Measurements from ENCODE around the gene PSMG2. TPM values are rescaled to one million over a fixed set of nuclear protein-coding genes. Genes with fewer than 3 reads are reported as not detected.

The PSMG2 gene
- total RNA-seq, 4 donors from 2014 or later: 65.7 to 86.1 (median 69.7) TPM

DNA sequence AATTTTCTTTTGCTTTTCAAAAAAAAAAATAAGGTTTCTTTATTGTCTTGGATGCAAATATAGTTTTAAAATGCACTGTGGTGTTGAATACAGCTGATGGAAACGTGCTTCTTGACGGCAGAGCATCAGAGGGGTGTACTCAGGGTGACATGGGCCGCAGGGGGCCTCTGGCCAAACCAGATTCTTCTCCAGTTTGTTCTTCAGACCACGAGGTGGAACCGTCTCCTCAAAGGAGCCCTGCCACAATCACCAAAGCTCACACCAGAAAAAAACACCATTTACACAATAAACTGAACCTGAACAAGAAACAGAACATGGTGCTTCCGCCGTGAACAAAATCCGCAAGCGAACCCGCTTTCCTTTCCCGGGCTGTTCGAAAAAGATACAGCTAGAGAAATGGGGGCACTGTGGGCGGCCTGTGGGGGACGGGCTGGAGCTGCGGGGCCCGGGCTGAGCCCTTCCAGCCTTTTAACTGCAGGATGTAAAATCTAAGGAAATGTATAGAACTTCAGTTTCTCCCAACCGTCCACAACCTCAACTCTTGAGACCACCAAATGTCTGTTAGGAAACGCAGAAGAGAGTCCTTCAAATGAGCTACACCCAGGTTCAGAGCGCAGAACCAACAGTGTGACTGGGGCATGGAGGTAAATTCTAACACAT, 34.5 kb downstream of the PSMG2 start:
- H3K27me3 ChIP-seq: no peaks in the 10 kb centered on the region
- no peak for TF ChIP-seq POLR2A (IDR thresholded peaks at IDR 0.05)
- TF ChIP-seq, protein P1, sequence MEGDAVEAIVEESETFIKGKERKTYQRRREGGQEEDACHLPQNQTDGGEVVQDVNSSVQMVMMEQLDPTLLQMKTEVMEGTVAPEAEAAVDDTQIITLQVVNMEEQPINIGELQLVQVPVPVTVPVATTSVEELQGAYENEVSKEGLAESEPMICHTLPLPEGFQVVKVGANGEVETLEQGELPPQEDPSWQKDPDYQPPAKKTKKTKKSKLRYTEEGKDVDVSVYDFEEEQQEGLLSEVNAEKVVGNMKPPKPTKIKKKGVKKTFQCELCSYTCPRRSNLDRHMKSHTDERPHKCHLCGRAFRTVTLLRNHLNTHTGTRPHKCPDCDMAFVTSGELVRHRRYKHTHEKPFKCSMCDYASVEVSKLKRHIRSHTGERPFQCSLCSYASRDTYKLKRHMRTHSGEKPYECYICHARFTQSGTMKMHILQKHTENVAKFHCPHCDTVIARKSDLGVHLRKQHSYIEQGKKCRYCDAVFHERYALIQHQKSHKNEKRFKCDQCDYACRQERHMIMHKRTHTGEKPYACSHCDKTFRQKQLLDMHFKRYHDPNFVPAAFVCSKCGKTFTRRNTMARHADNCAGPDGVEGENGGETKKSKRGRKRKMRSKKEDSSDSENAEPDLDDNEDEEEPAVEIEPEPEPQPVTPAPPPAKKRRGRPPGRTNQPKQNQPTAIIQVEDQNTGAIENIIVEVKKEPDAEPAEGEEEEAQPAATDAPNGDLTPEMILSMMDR (IDR thresholded peaks at IDR 0.05): no peak
- no peaks in the 10 kb centered on the region for H3K9me3 ChIP-seq
- 86% methylated on average over 19 of the region's 19 CpGs for WGBS, 2 donors
- H3K4me1 ChIP-seq: no peaks in the 10 kb centered on the region
- H3K36me3 ChIP-seq: no peaks in the 10 kb centered on the region
- no peak for DNase-seq
- intact Hi-C loops (cut with DNase I): no loop called here
- H3K27ac ChIP-seq: no peak overlapping the region
- H3K4me3 ChIP-seq (replicated peaks in 1 of 3): no peak overlapping the region

DNA sequence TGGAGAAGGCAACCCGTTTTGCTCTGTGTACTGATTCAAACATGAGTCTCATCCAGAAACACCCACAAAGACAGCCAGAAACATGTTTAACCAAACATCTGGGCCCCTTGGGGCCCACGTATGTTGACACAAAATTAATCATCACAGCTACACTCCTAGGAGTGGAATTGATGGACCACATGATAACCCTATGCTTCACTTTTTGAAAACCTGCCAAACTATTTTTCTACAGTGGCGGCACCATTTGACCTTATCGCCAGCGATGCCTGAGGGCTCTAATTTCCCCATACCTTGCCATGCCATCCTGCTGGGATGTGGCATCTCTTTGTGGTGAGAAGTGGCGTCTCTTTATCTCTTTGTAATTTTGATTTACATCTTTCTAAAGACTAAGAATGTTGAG, 38.5 kb downstream of the PSMG2 start:
- intact Hi-C loops (cut with DNase I): no loop called here
- no peaks in the 10 kb centered on the region for H3K4me1 ChIP-seq
- WGBS, 2 donors: 84 to 85% methylated on average over 6 of the region's 6 CpGs
- H3K9me3 ChIP-seq: no peaks in the 10 kb centered on the region
- no peak overlapping the region for H3K4me3 ChIP-seq (replicated peaks in 1 of 3)
- H3K27ac ChIP-seq: no peak overlapping the region
- no peaks in the 10 kb centered on the region for H3K27me3 ChIP-seq
- no peaks in the 10 kb centered on the region for H3K36me3 ChIP-seq
- no peak for DNase-seq
- TF ChIP-seq, protein P1 (IDR thresholded peaks at IDR 0.05): no peak
- no peak for TF ChIP-seq POLR2A (IDR thresholded peaks at IDR 0.05)

DNA sequence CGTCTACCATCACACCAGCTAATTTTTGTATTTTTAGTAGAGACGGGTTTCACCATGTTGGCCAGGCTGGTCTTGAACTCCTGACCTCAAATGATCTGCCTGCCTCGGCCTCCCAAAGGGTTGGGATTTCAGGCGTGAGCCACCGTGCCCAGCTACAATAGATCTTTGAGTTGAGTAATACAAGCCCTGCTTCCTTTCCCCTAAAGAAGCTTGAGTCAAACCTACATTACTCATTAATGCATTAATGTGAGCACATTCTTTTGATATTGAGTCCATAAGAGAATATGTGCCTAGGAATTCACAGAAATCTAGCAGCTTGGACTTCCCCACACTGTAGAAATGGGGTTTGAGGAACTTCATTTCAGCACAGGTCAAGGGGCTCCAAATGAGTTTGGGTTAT, 39.6 kb downstream of the PSMG2 start:
- WGBS, 2 donors: 82 to 86% methylated on average over 5 of the region's 5 CpGs
- H3K27ac ChIP-seq: no peak overlapping the region
- intact Hi-C loops (cut with DNase I): no loop called here
- no peak overlapping the region for H3K4me3 ChIP-seq (replicated peaks in 1 of 3)
- no peaks in the 10 kb centered on the region for H3K36me3 ChIP-seq
- H3K4me1 ChIP-seq: no peaks in the 10 kb centered on the region
- TF ChIP-seq POLR2A (IDR thresholded peaks at IDR 0.05): no peak
- H3K9me3 ChIP-seq: no peaks in the 10 kb centered on the region
- DNase-seq: no peak
- H3K27me3 ChIP-seq: no peaks in the 10 kb centered on the region

DNA sequence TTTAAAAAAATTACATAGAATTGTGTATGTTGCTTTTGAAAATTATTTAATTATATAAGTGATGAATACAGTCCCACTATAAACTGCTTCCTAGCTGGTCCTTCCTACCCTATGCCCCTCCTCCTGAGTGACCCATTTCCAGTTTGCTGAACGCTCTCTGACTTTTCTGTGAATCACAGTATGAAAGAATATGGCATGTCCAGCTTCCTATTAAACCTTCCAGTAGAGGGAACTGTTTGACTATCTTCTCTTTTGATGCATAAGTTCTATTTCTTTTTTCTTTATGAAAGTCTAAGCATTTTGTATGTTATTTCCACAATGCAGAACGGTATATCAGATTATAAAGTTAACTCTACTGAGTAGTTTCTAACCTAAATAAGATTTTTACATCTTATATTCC, 41.3 kb downstream of the PSMG2 start:
- intact Hi-C loops (cut with DNase I): no loop called here
- Histone ChIP-seq H3K27ac (no peak overlapping the region), H3K4me3 (replicated peaks in 1 of 3) (no peak overlapping the region), H3K4me1 (no peaks in the 10 kb centered on the region), H3K36me3 (no peaks in the 10 kb centered on the region), H3K27me3 (no peaks in the 10 kb centered on the region), H3K9me3 (no peaks in the 10 kb centered on the region)
- no peak for DNase-seq
- TF ChIP-seq POLR2A (IDR thresholded peaks at IDR 0.05): no peak
- TF ChIP-seq, protein P1 (IDR thresholded peaks at IDR 0.05): peak in 4 of 6 experiments; percentile 19 to 57 (median 43)
- WGBS, 2 donors: 0 to 22% methylated on average over 2 of the region's 2 CpGs

DNA sequence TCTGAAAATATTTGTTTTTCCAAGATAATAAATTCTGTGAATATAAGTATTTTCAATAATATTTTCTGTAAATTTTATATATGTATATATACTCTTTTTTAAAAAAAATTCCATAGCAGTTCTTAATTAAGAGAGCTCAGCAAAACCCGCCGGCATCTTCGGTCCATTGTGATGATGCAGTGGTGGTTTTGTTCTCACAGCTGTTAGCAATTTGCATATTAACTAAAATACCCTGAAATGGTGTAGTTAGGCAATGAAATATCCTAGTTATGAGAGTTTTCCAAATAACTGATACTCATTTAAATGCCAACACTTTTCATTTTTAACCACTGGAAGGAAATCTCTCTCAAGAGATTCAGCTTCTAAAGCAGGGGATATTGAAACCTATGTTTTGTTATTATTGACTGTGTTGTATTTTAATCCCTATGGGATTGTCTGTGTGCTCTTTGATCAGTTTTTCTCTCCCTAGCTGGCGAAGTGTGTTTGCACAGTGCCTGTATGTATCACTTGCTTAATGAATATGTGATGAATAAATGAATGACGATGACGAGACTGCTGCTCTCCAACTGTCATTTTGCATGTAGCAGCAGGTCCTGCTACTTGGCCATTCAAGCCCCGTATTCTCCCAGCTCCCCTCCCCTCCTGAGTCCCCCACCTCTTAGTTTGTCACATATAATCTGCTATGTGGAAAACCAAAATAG, 42.4 kb downstream of the PSMG2 start:
- no peak for DNase-seq
- Histone ChIP-seq H3K27me3 (no peaks in the 10 kb centered on the region), H3K27ac (no peak overlapping the region), H3K36me3 (no peaks in the 10 kb centered on the region), H3K4me1 (no peaks in the 10 kb centered on the region), H3K4me3 (replicated peaks in 1 of 3) (no peak overlapping the region), H3K9me3 (no peaks in the 10 kb centered on the region)
- TF ChIP-seq, protein P1 (IDR thresholded peaks at IDR 0.05): no peak
- no peak for TF ChIP-seq POLR2A (IDR thresholded peaks at IDR 0.05)
- WGBS, 2 donors: 83% methylated on average over 7 of the region's 7 CpGs
- intact Hi-C loops (cut with DNase I): loop anchor here (5.0 kb wide), 1 partner anchor 187 kb away; no protein-coding TSS in a partner anchor

Measured in thyroid gland (tissue), 4 donors.